Measurements from ENCODE around the gene DOCK1.

- TF ChIP-seq CTCF (IDR thresholded peaks at IDR 0.05; ENCODE audit: borderline replicate concordance, extremely low read depth, low read length, poor library complexity, severe bottlenecking), result no peak
- TF ChIP-seq EZH2 (IDR thresholded peaks at IDR 0.05; ENCODE audit: borderline replicate concordance, low read depth, low read length, severe bottlenecking), result no peak
These were observed 494.4 kb downstream of the DOCK1 start for GRCh38 chr10:127399668-127400067.

Data from DND-41 (cell line).